ENCODE measurements around the gene GDNF. TPM values are rescaled to one million over a fixed set of nuclear protein-coding genes. Genes with fewer than 3 reads are reported as not detected.

GDNF gene
- total RNA-seq, 2 donors from 2014 or later, result 0.58 to 2.4 TPM

GRCh38 chr5:37833990-37834389 lies 5.9 kb downstream of the GDNF start:
- Mint-ChIP-seq H3K4me3 (peak overlapping the region; percentile 54), H3K4me1 (peaks cover 24% of the 10 kb centered on the region), H3K36me3 (ENCODE audit: low read depth) (no peaks in the 10 kb centered on the region), H3K27ac (no peak overlapping the region), H3K27me3 (ENCODE audit: insufficient read depth) (peaks cover 73% of the 10 kb centered on the region), H3K9me3 (no peaks in the 10 kb centered on the region)
- Histone ChIP-seq H3K4me1 (ENCODE audit: control insufficient read depth, insufficient read depth, low read length) (peaks cover 4% of the 10 kb centered on the region), H3K27me3 (ENCODE audit: control insufficient read depth, insufficient read depth, low read length, poor library complexity, severe bottlenecking) (peaks cover 76% of the 10 kb centered on the region), H3K4me3 (ENCODE audit: low read length) (peak overlapping the region; percentile 56), H3K9me3 (ENCODE audit: control insufficient read depth, low read length) (no peaks in the 10 kb centered on the region), H3K9ac (ENCODE audit: extremely low read depth, low read length, poor library complexity, severe bottlenecking) (no peak overlapping the region), H3K36me3 (ENCODE audit: control insufficient read depth, insufficient read depth, low read length) (no peaks in the 10 kb centered on the region), H3K27ac (ENCODE audit: low read depth, low read length) (no peak overlapping the region)
- no peak for DNase-seq
- no peak for TF ChIP-seq CTCF (conservative IDR thresholded peaks at IDR 0.05)
- 84 to 88% methylated on average over 6 of the region's 6 CpGs for WGBS, 2 experiments (ENCODE audit: insufficient coverage in 1 of 2, insufficient read length in 1 of 2)

- Histone ChIP-seq H3K9ac (ENCODE audit: extremely low read depth, low read length, poor library complexity, severe bottlenecking) (no peak overlapping the region), H3K9me3 (ENCODE audit: control insufficient read depth, low read length) (no peaks in the 10 kb centered on the region), H3K4me1 (ENCODE audit: control insufficient read depth, insufficient read depth, low read length) (peaks cover 4% of the 10 kb centered on the region), H3K4me3 (ENCODE audit: low read length) (no peak overlapping the region), H3K27me3 (ENCODE audit: control insufficient read depth, insufficient read depth, low read length, poor library complexity, severe bottlenecking) (peaks cover 56% of the 10 kb centered on the region), H3K27ac (ENCODE audit: low read depth, low read length) (no peak overlapping the region), H3K36me3 (ENCODE audit: control insufficient read depth, insufficient read depth, low read length) (no peaks in the 10 kb centered on the region)
- no peaks in the 10 kb centered on the region for H3K9me3 Mint-ChIP-seq
- 87% methylated on average over 7 of the region's 7 CpGs for WGBS, 2 experiments (ENCODE audit: insufficient coverage in 1 of 2, insufficient read length in 1 of 2)
- H3K4me1 Mint-ChIP-seq, result peaks cover 14% of the 10 kb centered on the region
- H3K27ac Mint-ChIP-seq, result no peak overlapping the region
- DNase-seq, result no peak
- no peak overlapping the region for H3K4me3 Mint-ChIP-seq
- no peaks in the 10 kb centered on the region for H3K36me3 Mint-ChIP-seq (ENCODE audit: low read depth)
- peaks cover 53% of the 10 kb centered on the region for H3K27me3 Mint-ChIP-seq (ENCODE audit: insufficient read depth)
- TF ChIP-seq CTCF (conservative IDR thresholded peaks at IDR 0.05), result no peak
Measured at GRCh38 chr5:37831821-37832534, 7.9 kb downstream of the GDNF start.

GRCh38 chr5:37830348-37830747 lies 9.5 kb downstream of the GDNF start:
- no peaks in the 10 kb centered on the region for H3K36me3 ChIP-seq (ENCODE audit: control insufficient read depth, insufficient read depth, low read length)
- H3K9me3 ChIP-seq (ENCODE audit: control insufficient read depth, low read length), result no peaks in the 10 kb centered on the region
- Mint-ChIP-seq H3K4me1 (peaks cover 27% of the 10 kb centered on the region), H3K36me3 (ENCODE audit: low read depth) (no peaks in the 10 kb centered on the region), H3K27me3 (ENCODE audit: insufficient read depth) (peaks cover 38% of the 10 kb centered on the region), H3K4me3 (no peak overlapping the region), H3K9me3 (no peaks in the 10 kb centered on the region), H3K27ac (no peak overlapping the region)
- TF ChIP-seq CTCF (conservative IDR thresholded peaks at IDR 0.05), result no peak
- no peak overlapping the region for H3K4me3 ChIP-seq (ENCODE audit: low read length)
- WGBS, 2 experiments (ENCODE audit: insufficient coverage in 1 of 2, insufficient read length in 1 of 2), result 90 to 95% methylated on average over 4 to 5 of the region's 5 CpGs
- H3K9ac ChIP-seq (ENCODE audit: extremely low read depth, low read length, poor library complexity, severe bottlenecking), result no peak overlapping the region
- H3K4me1 ChIP-seq (ENCODE audit: control insufficient read depth, insufficient read depth, low read length), result peaks cover 12% of the 10 kb centered on the region
- DNase-seq, result no peak
- peaks cover 40% of the 10 kb centered on the region for H3K27me3 ChIP-seq (ENCODE audit: control insufficient read depth, insufficient read depth, low read length, poor library complexity, severe bottlenecking)
- no peak overlapping the region for H3K27ac ChIP-seq (ENCODE audit: low read depth, low read length)
